ENCODE measurements around the gene MAST4.

The MAST4 gene

GRCh38 chr5:67003685-67003934 lies 407.4 kb downstream of the MAST4 start:
- DNase-seq = no peak

- peak; percentile 91 for DNase-seq
Measured at GRCh38 chr5:67003935-67004729, 407.9 kb downstream of the MAST4 start.

GRCh38 chr5:67004730-67005350 lies 408.6 kb downstream of the MAST4 start:
- peak; percentile 26 for DNase-seq

- no peak for DNase-seq
Measured at GRCh38 chr5:67005737-67006499, 409.7 kb downstream of the MAST4 start.

GRCh38 chr5:67006500-67006848 lies 410.3 kb downstream of the MAST4 start:
- no peak for DNase-seq

- DNase-seq = no peak
Measured at GRCh38 chr5:67009028-67009427, 412.8 kb downstream of the MAST4 start.

- no peak for DNase-seq
Measured at GRCh38 chr5:67010684-67011409, 414.7 kb downstream of the MAST4 start.

- DNase-seq = no peak
Measured at GRCh38 chr5:67011422-67011821, 415.2 kb downstream of the MAST4 start.

- no peak for DNase-seq
Measured at GRCh38 chr5:67012171-67012570, 416.0 kb downstream of the MAST4 start.

GRCh38 chr5:67013719-67014118 lies 417.5 kb downstream of the MAST4 start:
- no peak for DNase-seq

GRCh38 chr5:67014191-67014590 lies 418.0 kb downstream of the MAST4 start:
- DNase-seq = no peak

- DNase-seq = no peak
Measured at GRCh38 chr5:67014957-67015400, 418.8 kb downstream of the MAST4 start.

GRCh38 chr5:67015541-67016191 lies 419.5 kb downstream of the MAST4 start:
- no peak for DNase-seq

- no peak for DNase-seq
Measured at GRCh38 chr5:67019065-67019845, 423.1 kb downstream of the MAST4 start.

- DNase-seq = no peak
Measured at GRCh38 chr5:67020096-67020615, 424.0 kb downstream of the MAST4 start.

GRCh38 chr5:67021031-67021430 lies 424.8 kb downstream of the MAST4 start:
- DNase-seq = no peak

- no peak for DNase-seq
Measured at GRCh38 chr5:67021521-67021920, 425.3 kb downstream of the MAST4 start.

GRCh38 chr5:67021962-67022361 lies 425.8 kb downstream of the MAST4 start:
- no peak for DNase-seq

- DNase-seq = no peak
Measured at GRCh38 chr5:67025457-67025856, 429.3 kb downstream of the MAST4 start.

- no peak for DNase-seq
Measured at GRCh38 chr5:67026278-67026677, 430.1 kb downstream of the MAST4 start.

- no peak for DNase-seq
Measured at GRCh38 chr5:67027171-67027570, 431.0 kb downstream of the MAST4 start.

- no peak for DNase-seq
Measured at GRCh38 chr5:67028371-67028770, 432.2 kb downstream of the MAST4 start.
